GM12873 (cell line): ENCODE data around the gene VSTM1.

Experiments used
- CTCF ChIP-seq: IDR thresholded peaks from 2 replicates; pipeline ENCODE4 v1.5.1; 2012; ENCODE audit warnings: low read depth, mild to moderate bottlenecking, moderate library complexity, low read length, control low read depth; ENCODE audit not compliant: insufficient read depth; ENCODE audit errors: missing control alignments

VSTM1 gene

GRCh38 chr19:54017261-54017660, 46.4 kb downstream of the VSTM1 start:
- no peak for TF ChIP-seq CTCF

- no peak for TF ChIP-seq CTCF
These were observed 48.7 kb downstream of the VSTM1 start for GRCh38 chr19:54014920-54015560.

- TF ChIP-seq CTCF = no peak
These were observed 49.8 kb downstream of the VSTM1 start for GRCh38 chr19:54013866-54014265.

GRCh38 chr19:54011507-54012211, 52.0 kb downstream of the VSTM1 start:
- no peak for TF ChIP-seq CTCF

- TF ChIP-seq CTCF = no peak
These were observed 53.2 kb downstream of the VSTM1 start for GRCh38 chr19:54010474-54010873.

- TF ChIP-seq CTCF = no peak
These were observed 54.3 kb downstream of the VSTM1 start for GRCh38 chr19:54009440-54009839.

- TF ChIP-seq CTCF = no peak
These were observed 61.0 kb downstream of the VSTM1 start for GRCh38 chr19:54002495-54003315.
